T-helper 9 cell (primary cell): Measurements from ENCODE around the gene PSORS1C2.
A peak's percentile ranks its signal among the peaks of the same experiment; 100 is the strongest.

Experiments
- DNase-seq: peaks from one replicate; pipeline ENCODE4 v3.0.0-alpha.2; 2020

Gene PSORS1C2

DNA sequence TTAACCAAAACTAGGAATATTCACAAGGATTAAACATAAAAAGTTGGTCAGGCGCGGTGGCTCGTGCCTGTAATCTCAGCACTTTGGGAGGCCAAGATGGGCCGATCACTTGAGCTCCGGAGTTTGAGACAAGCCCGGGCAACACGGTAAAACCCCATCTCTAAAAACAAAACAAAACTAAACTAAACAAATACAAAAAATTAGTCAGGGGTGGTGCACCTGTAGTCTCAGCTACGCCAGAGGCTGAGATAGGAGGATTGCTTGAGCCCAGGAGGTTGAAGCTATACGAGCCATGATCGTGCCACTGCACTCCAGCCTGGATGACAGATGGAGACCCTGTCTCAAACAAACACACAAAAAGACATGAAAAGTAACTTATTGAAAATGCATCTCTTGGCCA lies 3.2 kb downstream of the PSORS1C2 start:
- no peak for DNase-seq

GRCh38 chr6:31132806-31133205 lies 6.1 kb downstream of the PSORS1C2 start:
- no peak for DNase-seq

GRCh38 chr6:31131595-31131994 lies 7.3 kb downstream of the PSORS1C2 start:
- DNase-seq = no peak

- DNase-seq = no peak
These were observed 8.1 kb downstream of the PSORS1C2 start for GRCh38 chr6:31130751-31131150.

- DNase-seq = no peak
These were observed 9.7 kb downstream of the PSORS1C2 start for GRCh38 chr6:31129130-31129529.

- peak; percentile 77 for DNase-seq
These were observed 10.7 kb downstream of the PSORS1C2 start for GRCh38 chr6:31128093-31128676.

- DNase-seq = no peak
These were observed 12.3 kb downstream of the PSORS1C2 start for GRCh38 chr6:31126396-31127175.

GRCh38 chr6:31125586-31126363 lies 13.1 kb downstream of the PSORS1C2 start:
- no peak for DNase-seq

GRCh38 chr6:31125162-31125561 lies 13.7 kb downstream of the PSORS1C2 start:
- no peak for DNase-seq

- no peak for DNase-seq
These were observed 15.8 kb downstream of the PSORS1C2 start for GRCh38 chr6:31122791-31123706.

GRCh38 chr6:31121131-31121790 lies 17.6 kb downstream of the PSORS1C2 start:
- no peak for DNase-seq

DNA sequence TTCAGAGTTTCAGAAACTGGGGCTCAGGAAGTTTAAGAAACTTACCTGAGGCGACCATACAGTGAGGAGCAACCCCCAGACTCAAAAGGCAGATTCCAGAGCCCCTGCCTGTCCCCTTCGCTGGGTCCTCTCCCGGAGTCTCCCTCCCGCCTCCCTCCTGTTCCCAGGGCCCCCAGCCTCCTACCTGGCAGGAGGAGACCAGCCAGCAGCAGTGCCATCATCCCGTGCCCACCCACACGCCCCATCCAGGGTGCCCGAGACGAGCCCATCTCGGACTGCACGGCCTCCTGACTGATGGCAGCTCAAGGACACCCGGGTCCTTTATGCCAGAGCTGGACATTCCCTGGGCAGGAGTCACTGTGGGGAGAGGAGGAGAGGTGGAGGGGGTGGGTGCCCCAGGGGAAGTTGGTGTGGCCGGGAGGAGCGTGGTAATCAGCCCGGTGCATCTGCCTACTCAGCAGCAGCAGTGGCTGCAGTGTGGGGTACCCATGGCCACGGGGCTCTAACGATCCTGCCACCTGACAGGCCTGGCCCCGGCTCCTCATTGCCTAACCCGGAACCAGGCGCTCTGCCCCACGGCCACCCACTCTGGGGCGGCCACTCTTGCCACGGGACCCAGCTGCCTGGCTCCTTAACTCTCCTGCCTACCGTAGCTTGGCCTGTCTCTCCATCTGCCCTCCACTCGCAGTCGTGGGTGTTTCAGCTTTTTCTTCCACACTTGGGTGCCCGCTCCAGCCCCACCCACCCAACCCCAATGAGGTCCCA lies 18.5 kb downstream of the PSORS1C2 start, which contains the start of gene CDSN:
TSS of gene CDSN (minus strand) at position 296 of the 765 bp plus-strand sequence. CDS start at position 269, 27 bp downstream.
- DNase-seq = no peak

DNA sequence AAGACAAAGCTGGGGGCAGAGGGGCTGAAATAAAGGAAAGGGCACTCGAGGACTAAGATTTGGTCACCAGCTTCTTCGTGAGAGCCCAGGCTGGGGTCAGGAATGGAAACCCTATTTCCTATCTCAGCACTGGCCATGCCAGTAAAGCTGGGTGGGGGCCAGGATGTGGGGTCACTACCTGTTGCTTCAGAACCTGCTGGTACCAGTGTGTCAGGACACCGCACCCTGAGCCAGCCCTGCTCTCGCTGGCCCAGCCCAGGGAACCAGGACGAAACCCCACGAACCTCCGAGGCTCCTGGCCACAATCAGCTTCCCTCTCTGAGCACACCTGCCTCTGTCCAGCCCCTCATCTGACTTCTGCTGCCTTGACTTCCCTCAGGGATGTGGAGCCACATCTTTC lies 20.7 kb downstream of the PSORS1C2 start:
- DNase-seq = no peak

GRCh38 chr6:31116661-31117385 lies 22.0 kb downstream of the PSORS1C2 start:
- no peak for DNase-seq

DNA sequence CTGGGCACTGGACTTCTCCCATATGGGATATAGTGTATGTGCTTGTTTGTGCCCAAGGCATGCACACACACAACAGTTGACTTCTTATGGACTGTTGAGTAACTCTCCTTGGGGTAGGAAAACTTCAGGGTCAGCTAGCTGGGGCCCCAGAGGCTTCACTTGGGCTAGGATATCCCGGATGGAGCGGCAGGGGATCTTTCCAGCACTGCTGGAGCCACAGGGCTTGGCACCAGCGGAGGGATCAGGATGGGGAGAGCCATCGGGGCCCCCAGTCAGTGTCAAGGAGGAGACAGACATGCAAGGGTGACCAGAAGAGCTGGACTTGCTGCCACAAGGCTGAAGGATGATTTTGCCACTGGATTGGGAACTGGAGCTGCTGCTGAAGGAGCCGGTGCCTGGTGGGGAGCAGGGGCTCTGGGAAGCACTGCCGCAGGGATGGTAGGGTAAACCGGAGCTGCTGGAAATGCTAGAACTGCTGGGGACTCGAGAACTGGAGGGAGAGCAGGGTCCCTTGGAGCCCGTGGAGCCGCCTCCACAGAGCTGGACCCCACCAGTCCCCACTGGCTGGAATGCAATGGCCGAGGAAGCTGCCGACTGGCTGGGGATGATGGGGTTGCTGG lies 22.8 kb downstream of the PSORS1C2 start:
- DNase-seq = no peak

GRCh38 chr6:31114970-31115849 lies 23.7 kb downstream of the PSORS1C2 start:
- DNase-seq = no peak

DNA sequence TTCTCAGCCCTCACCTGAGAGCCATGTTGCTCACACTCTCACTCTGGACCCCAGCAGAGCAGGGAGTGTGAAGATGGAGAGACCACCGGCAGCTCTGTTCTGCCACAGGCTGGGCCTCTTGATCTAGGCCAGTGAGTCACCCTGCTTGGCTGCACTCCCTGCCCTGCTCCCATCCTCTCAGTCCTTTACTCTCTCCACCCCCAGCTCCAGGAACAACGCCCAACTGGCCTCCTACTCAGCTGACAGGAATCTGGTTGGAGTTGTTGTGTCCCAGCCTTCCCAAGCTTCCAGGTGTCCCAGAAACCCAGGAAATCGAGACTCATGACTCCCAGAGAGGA lies 24.4 kb downstream of the PSORS1C2 start, which contains the start of gene PSORS1C1:
TSS of gene PSORS1C1 (plus strand) at position 260 of the 338 bp plus-strand sequence. CDS start 14,833 bp downstream, outside the sequence.
- no peak for DNase-seq

GRCh38 chr6:31113861-31114540 lies 24.9 kb downstream of the PSORS1C2 start:
- DNase-seq = no peak
